ENCODE data around the gene TAAR6.
"Not testable (repeated sequence)": the region's sequence is repeated elsewhere in the genome, so short reads cannot be mapped to it uniquely, and the experiment has no call there.

Gene TAAR6

GRCh38 chr6:132589454-132589853 is 19.3 kb downstream of the TAAR6 start, which contains the start of gene TAAR5:
TSS of gene TAAR5 (minus strand) at chr6:132589741. CDS start at chr6:132589686, 55 bp downstream.
- DNase-seq (ENCODE audit: low read depth): no peak

- no peak for DNase-seq (ENCODE audit: low read depth)
Observed at GRCh38 chr6:132590362-132590761, 20.2 kb downstream of the TAAR6 start.

GRCh38 chr6:132592855-132593254 is 22.7 kb downstream of the TAAR6 start:
- DNase-seq (ENCODE audit: low read depth): no peak

GRCh38 chr6:132596201-132596600 is 26.1 kb downstream of the TAAR6 start:
- DNase-seq (ENCODE audit: low read depth): no peak

- no peak for DNase-seq (ENCODE audit: low read depth)
Observed at GRCh38 chr6:132598473-132598872, 28.4 kb downstream of the TAAR6 start.

- DNase-seq (ENCODE audit: low read depth): not testable (repeated sequence)
Observed at GRCh38 chr6:132600900-132601299, 30.8 kb downstream of the TAAR6 start.

- DNase-seq (ENCODE audit: low read depth): no peak
Observed at GRCh38 chr6:132604635-132605152, 34.6 kb downstream of the TAAR6 start.

- no peak for DNase-seq (ENCODE audit: low read depth)
Observed at GRCh38 chr6:132607544-132608233, 37.6 kb downstream of the TAAR6 start.

GRCh38 chr6:132611616-132612015 is 41.5 kb downstream of the TAAR6 start:
- DNase-seq (ENCODE audit: low read depth): no peak

GRCh38 chr6:132612449-132613108 is 42.5 kb downstream of the TAAR6 start:
- DNase-seq (ENCODE audit: low read depth): no peak

- DNase-seq (ENCODE audit: low read depth): no peak
Observed at GRCh38 chr6:132614554-132614953, 44.4 kb downstream of the TAAR6 start.

GRCh38 chr6:132616677-132617076 is 46.6 kb downstream of the TAAR6 start:
- no peak for DNase-seq (ENCODE audit: low read depth)
